Endothelial cell of umbilical vein (primary cell): Measurements from ENCODE around the gene CIB4. TPM values are rescaled to one million over a fixed set of nuclear protein-coding genes. Genes with fewer than 3 reads are reported as not detected.

Source experiments
- BruUV-seq: library from RNA; stranded (reverse); fragments of 400-500 nt; replicated peaks from 2 replicates; lab custom pipeline; 2021; lab: Mats Ljungman, UMichigan
- CTCF ChIA-PET: fragments of 300-600, 350-600 bp; sonication (Branson Sonifier 250); formaldehyde crosslinking; loops from one replicate; lab custom pipeline; 2021; ENCODE audit warnings: antibody characterized with exemption, inconsistent platforms; lab: Charles Lee
- POLR2A ChIA-PET: fragments of 300-600, 350-600 bp; sonication (Branson Sonifier 250); formaldehyde crosslinking; loops from one replicate; lab custom pipeline; 2021; ENCODE audit warnings: antibody characterized with exemption, inconsistent platforms; lab: Charles Lee
- DNase-seq: peaks from one replicate; pipeline ENCODE4 v3.0.0-alpha.2; 2011; ENCODE audit warnings: low read depth, low spot score
- FAIRE-seq: peaks from 2 replicates; lab custom pipeline; 2011; peaks lifted over from hg19 to GRCh38; lab: Jason Lieb, UNC
- H2AFZ ChIP-seq: 2 replicates; pipeline ENCODE4 v1.6.0; 2012; ENCODE audit warnings: low read depth, low read length, control low read depth, inconsistent platforms
- H3K27ac ChIP-seq: 2 replicates; pipeline ENCODE4 v1.5.1; 2011; ENCODE audit warnings: low read depth, mild to moderate bottlenecking, control low read depth, low read length, moderate library complexity; ENCODE audit not compliant: insufficient read depth
- H3K27me3 ChIP-seq, 2 experiments: 2 replicates each; pipeline versions ENCODE4 v1.6.0 to v1.6.1; 2011; ENCODE audit warnings: low read length in 2 of 2, mixed read lengths in 1 of 2; ENCODE audit not compliant: control insufficient read depth in 2 of 2, insufficient read depth in 2 of 2
- H3K36me3 ChIP-seq, 2 experiments: 2 replicates in 1 of 2; 3 replicates in 1 of 2; pipeline ENCODE4 v1.5.1; 2011; ENCODE audit warnings: low read length in 2 of 2, mild to moderate bottlenecking in 1 of 2, moderate library complexity in 1 of 2; ENCODE audit not compliant: control insufficient read depth in 2 of 2, insufficient read depth in 2 of 2; ENCODE audit errors: extremely low read depth in 1 of 2
- H3K4me1 ChIP-seq: 3 replicates; pipeline ENCODE4 v1.5.1; 2011; ENCODE audit warnings: mild to moderate bottlenecking, low read length; ENCODE audit not compliant: control insufficient read depth, insufficient read depth; ENCODE audit errors: extremely low read depth
- H3K4me2 ChIP-seq: 2 replicates; pipeline ENCODE4 v1.6.1; 2011; ENCODE audit warnings: low read length, control low read depth, mixed read lengths; ENCODE audit not compliant: insufficient read depth
- H3K4me3 ChIP-seq, 3 experiments: fragments of 200-600 bp in 1 of 3; sonication (generic), shearing (Covaris generic) in 1 of 3; replicated peaks in 1 of 3; 2 replicates each; pipeline ENCODE4 v1.5.1; 2011 to 2016; ENCODE audit warnings: control low read depth in 3 of 3, low read length in 3 of 3, mild to moderate bottlenecking in 2 of 3, inconsistent platforms in 1 of 3, low read depth in 1 of 3, moderate library complexity in 1 of 3; ENCODE audit not compliant: insufficient read depth in 1 of 3
- H3K79me2 ChIP-seq: 2 replicates; pipeline ENCODE4 v1.6.0; 2012; ENCODE audit warnings: low read length, inconsistent platforms; ENCODE audit not compliant: control insufficient read depth, insufficient read depth
- H3K9ac ChIP-seq: replicated peaks from 2 replicates; pipeline ENCODE3; 2011; ENCODE audit warnings: low read length, control low read depth; ENCODE audit not compliant: insufficient read depth; ENCODE audit errors: extremely low read depth
- H3K9me1 ChIP-seq: replicated peaks from 3 replicates; pipeline ENCODE4 v1.6.0; 2011; ENCODE audit warnings: mild to moderate bottlenecking, low read length; ENCODE audit not compliant: control insufficient read depth, insufficient read depth; ENCODE audit errors: extremely low read depth
- H3K9me3 ChIP-seq: replicated peaks from 2 replicates; pipeline ENCODE4 v1.5.1; 2012; ENCODE audit warnings: low read length, inconsistent platforms; ENCODE audit not compliant: control insufficient read depth, insufficient read depth
- H4K20me1 ChIP-seq: replicated peaks from 2 replicates; pipeline ENCODE3; 2011; ENCODE audit warnings: mild to moderate bottlenecking, low read length; ENCODE audit not compliant: control insufficient read depth, insufficient read depth; ENCODE audit errors: extremely low read depth
- CTCF ChIP-seq, 2 donors: IDR thresholded peaks; 1 replicate in 1 of 2; 2 replicates in 1 of 2; pipeline ENCODE4 v1.5.1; 2011; ENCODE audit warnings: low read length in 2 of 2, mild to moderate bottlenecking in 2 of 2, moderate library complexity in 2 of 2, control low read depth in 1 of 2, inconsistent platforms in 1 of 2, low read depth in 1 of 2; ENCODE audit not compliant: insufficient read depth in 1 of 2; ENCODE audit errors: extremely low read depth in 1 of 2
- EZH2 ChIP-seq: IDR thresholded peaks from 2 replicates; pipeline ENCODE4 v1.6.1; 2012; ENCODE audit warnings: borderline replicate concordance, low read depth, mild to moderate bottlenecking, moderate library complexity, low read length, inconsistent platforms; ENCODE audit not compliant: severe bottlenecking
- FOS ChIP-seq: IDR thresholded peaks from 2 replicates; pipeline ENCODE4 v1.6.1; 2011; ENCODE audit warnings: mild to moderate bottlenecking, low read length, moderate library complexity, borderline replicate concordance; ENCODE audit not compliant: insufficient read depth
- GATA2 ChIP-seq: IDR thresholded peaks from 2 replicates; pipeline ENCODE4 v1.7.0; 2011; ENCODE audit warnings: low read depth, mild to moderate bottlenecking, moderate library complexity, mixed read lengths, low read length; ENCODE audit not compliant: insufficient read length, insufficient read depth
- JUN ChIP-seq: IDR thresholded peaks from 2 replicates; pipeline ENCODE4 v1.6.1; 2011; ENCODE audit warnings: borderline replicate concordance, low read depth; ENCODE audit not compliant: insufficient read length, insufficient read depth
- MYC ChIP-seq: IDR thresholded peaks from one replicate; pipeline ENCODE4 v1.6.1; 2011; ENCODE audit warnings: mild to moderate bottlenecking, low read depth, low read length
- POLR2A ChIP-seq: IDR thresholded peaks from 2 replicates; pipeline ENCODE4 v1.6.1; 2012; ENCODE audit warnings: low read depth, mild to moderate bottlenecking, control low read depth, low read length
- POLR2AphosphoS5 ChIP-seq: IDR thresholded peaks from 2 replicates; pipeline ENCODE4 v1.6.1; 2012; ENCODE audit warnings: low read depth, mild to moderate bottlenecking, control low read depth, low read length, moderate library complexity; ENCODE audit not compliant: insufficient read depth
- dilution Hi-C: fragments of 300-500 bp; cut with MboI; formaldehyde crosslinking; loops from one replicate; pipeline ENCODE4 v1.15.0; 2019; ENCODE audit warnings: low sequenced_read_pairs; ENCODE audit not compliant: extremely low pct_ligation_motif_present
- intact Hi-C: fragments of 100-400 bp; cut with micrococcal nuclease; formaldehyde crosslinking; loops from one replicate; pipeline ENCODE4 v1.10.0; 2022
- polyA plus RNA-seq, 4 experiments: library from polyadenylated mRNA; depleted of rRNA in 3 of 4; stranded (reverse) in 3 of 4; unstranded in 1 of 4; fragments of >200 nt; gene quantifications; 2 replicates each; pipeline versions ENCODE4 v1.2.1 to v1.2.3, GENCODE V29; 2011 to 2012; ENCODE audit warnings: missing spikeins in 1 of 4
- total RNA-seq: library from RNA; stranded (reverse); gene quantifications from 2 replicates; pipeline ENCODE4 v1.2.3, GENCODE V29; 2021
- TF ChIP-seq, protein P1 (sequence below): IDR thresholded peaks from 2 replicates; pipeline ENCODE4 v1.6.1; 2011; ENCODE audit not compliant: insufficient read depth, insufficient read length

The CIB4 gene
- total and polyA plus RNA-seq, 2 donors (not counting 3 experiments of a cell fraction or from before 2014, with no cell fraction given): not detected

DNA sequence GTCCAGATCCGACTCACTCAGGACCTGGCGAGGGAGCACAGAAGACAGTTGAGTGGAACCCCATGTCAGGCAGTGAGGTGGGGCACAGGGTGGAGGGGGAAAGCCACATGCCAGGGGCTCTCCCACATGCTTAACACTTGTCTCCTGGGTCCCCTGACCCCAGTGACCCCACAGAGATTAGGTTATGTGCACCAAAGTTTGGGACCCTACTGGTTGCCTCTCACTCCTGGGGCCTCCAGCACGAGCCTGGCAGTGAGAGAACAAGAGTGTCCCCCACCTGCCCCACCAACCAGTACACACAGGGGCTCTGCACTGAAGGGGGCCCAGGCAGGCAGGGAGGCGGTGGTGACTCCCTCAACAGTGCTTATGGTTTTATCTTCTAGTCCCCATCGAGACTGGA lies 58.3 kb downstream of the CIB4 start:
- H3K9me1 ChIP-seq: no peaks in the 10 kb centered on the region
- H3K27ac ChIP-seq: no peak overlapping the region
- POLR2A ChIA-PET: no interaction called here
- no peak for DNase-seq
- TF ChIP-seq CTCF (IDR thresholded peaks at IDR 0.05; ENCODE audit: extremely low read depth in 1 of 2, insufficient read depth in 1 of 2, low read depth in 1 of 2, low read length in 2 of 2) (no peak), POLR2AphosphoS5 (no peak), GATA2 (no peak), EZH2 (no peak), POLR2A (no peak), JUN (no peak), FOS (no peak), MYC (no peak)
- TF ChIP-seq, protein P1, sequence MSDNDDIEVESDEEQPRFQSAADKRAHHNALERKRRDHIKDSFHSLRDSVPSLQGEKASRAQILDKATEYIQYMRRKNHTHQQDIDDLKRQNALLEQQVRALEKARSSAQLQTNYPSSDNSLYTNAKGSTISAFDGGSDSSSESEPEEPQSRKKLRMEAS: no peak
- H3K27me3 ChIP-seq: peaks cover 9 to 10% of the 10 kb centered on the region in 2 experiments
- dilution Hi-C loops (no loop called here), intact Hi-C loops (no loop called here)
- H3K79me2 ChIP-seq: no peaks in the 10 kb centered on the region
- FAIRE-seq: no peak
- no peaks in the 10 kb centered on the region for H4K20me1 ChIP-seq
- CTCF ChIA-PET: no interaction called here
- H3K4me2 ChIP-seq: no peak overlapping the region
- H2AFZ ChIP-seq: no peak overlapping the region
- no TSS peak for BruUV-seq
- no peaks in the 10 kb centered on the region for H3K36me3 ChIP-seq
- no peak overlapping the region for H3K4me3 ChIP-seq
- no peak overlapping the region for H3K9ac ChIP-seq
- no peaks in the 10 kb centered on the region for H3K9me3 ChIP-seq
- H3K4me1 ChIP-seq: no peaks in the 10 kb centered on the region
